NCI-H187 (cell line): ENCODE results near the gene ARL15.

Experiments
- DNase-seq, 2 experiments: peaks; one replicate each; lab custom pipeline; 2025; lab: John Stamatoyannopoulos, UW

ARL15 gene

DNA sequence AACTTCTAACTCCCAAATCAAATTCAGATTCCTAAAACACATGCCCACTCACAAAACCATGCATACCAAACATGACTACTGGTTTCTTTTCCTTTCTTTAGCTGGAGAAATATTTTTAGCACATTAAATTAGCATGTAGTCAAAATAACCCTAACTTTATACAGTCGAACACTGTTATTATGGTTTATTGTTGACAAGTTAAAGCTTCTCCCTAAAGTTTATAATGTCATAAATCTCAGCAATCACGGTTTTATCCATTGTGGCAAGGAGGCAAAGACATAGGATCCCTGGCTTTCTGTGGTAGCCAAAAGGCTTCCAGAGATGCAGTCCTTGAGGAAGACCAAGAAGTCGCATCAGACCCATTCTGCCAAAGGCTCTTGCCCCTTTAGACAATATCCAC, 27.5 kb downstream of the ARL15 start:
- DNase-seq: no peak

DNA sequence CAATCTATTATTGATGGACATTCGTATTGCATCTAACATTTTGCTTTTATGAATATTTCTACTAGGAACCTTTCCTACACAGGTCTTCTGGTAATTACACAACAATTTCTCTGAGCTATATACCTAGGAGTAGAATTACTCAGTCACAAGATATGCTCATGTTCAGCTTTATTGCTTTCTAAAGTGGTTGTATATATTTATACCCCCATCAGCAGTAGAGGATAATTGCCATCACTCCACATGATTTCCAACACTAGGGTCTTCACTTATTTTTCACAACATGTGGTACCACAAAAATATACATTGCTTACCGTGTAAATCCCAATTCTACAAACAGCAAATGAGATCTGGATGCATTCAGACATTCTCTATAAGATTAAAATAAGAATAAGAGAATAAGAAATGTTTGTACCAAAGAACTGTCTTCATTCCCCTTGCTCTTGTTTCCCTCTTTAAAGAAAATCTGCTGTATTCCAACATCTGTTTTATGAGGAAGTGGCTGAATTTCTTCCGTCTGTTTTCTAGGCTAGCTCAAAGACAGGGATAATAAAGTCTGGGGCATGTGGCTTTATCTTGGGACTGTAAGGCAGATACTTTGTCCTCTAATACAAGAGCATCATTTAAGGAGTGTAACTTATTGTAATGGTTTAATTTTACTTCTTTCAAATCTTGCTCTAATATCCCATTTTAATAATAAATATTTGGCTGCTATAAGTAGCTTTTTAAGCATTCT, 28.2 kb downstream of the ARL15 start:
- DNase-seq: no peak

DNA sequence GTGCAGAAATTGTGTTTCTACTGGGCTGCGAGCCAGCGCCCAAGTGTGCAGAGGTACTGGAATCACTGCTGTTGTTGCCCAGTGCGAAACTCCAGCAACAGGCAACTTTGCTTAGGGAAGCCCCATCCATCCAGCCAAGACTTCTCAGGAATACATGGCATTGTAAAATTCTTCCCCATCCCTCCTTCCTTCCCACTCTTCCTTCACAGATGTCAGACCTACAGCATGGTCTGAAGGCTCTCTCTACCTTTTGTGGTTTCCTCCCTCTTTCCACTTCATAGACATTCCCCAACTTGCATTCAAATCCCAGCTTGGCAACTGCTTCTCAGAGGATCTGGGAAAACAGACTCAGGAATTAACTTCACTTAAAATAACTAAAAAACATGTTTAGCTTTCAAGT, 30.4 kb downstream of the ARL15 start:
- DNase-seq: no peak

DNA sequence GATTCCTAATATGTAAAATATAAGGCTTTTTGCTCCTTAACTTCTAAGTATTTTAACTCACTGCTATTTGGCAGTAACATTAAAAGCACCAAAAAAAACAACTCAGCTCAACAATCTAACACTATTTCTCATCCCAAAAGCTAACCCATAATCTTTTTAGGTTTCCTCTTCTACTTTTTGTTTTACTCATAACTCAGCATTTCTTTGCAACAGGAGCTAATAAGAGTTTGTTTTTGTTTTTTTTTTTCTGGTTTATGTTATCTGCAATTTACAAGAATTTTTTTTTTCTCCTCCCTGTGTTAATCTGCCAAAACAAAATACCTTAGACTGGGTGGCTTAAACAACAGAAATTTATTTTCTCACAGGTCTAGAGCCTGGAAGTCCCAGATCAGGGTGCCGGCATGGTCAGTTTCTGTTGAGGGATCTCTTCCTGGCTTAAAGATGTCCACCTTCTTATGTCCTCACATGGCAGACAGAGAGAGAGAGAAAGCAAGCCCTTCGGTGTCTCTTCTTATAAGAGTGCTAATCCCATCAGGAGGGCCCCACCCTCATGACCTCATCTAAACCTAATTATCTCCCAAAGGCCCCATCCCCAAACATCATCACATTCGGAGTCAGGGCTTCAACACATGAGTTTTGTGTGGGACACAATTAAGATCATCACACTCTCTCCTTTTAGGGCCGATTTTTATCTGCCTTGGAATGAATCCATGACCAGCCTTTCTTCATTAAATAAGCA, 31.2 kb downstream of the ARL15 start:
- no peak for DNase-seq

DNA sequence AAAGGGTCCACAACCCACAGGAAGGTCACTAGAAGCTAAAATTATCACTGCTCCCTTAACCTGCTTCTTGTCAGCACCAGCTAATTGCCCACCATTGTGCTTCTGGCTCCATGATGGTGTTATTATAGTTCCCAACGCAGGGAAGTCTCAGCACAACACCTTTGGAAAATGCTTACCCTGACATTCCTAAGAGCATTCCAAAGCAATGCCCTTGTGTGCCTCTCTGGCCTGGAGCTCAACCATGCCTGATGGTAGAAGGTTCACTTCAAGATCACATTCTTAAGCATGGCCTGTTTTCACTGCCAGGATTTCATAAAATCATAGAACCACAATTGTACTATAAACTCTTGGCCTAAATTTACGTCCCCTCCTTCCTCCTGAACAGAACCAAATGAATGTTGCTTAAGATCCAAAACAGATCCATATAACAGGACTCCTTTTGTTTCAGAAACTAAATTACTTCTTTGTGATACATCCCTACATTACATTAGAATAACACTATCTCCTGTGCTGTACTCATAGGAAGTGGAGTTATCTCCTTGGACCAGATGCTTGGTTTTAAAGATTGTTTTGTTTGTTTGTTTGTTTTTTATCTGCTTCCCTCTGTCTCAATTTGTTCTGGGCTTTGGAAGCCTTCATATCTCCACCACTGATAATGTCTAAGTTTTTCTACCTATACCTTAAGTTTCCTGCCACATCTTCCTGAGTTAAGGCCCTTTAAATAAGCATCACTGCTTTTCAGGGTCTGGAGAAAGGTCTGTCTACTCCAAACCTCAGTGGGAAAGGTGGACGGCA, 32.1 kb downstream of the ARL15 start:
- no peak for DNase-seq

DNA sequence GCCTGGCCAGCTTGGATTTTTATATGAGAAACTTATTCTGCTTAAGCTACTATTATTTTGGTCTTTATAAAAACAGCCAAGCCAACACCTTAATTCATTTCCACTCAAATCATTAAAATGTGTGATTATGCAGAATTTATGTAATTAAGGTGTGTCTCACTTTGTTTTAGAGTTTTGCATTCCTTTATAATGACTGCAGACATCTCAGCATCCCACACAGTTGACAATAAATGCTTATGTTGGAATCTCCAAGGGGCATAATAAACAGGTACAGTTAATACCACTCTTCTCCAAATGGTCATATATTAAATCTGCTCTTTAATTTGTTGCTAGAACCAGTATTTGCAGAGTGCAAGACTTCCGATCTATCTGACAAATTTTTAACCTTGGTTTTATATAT, 34.3 kb downstream of the ARL15 start:
- no peak for DNase-seq

DNA sequence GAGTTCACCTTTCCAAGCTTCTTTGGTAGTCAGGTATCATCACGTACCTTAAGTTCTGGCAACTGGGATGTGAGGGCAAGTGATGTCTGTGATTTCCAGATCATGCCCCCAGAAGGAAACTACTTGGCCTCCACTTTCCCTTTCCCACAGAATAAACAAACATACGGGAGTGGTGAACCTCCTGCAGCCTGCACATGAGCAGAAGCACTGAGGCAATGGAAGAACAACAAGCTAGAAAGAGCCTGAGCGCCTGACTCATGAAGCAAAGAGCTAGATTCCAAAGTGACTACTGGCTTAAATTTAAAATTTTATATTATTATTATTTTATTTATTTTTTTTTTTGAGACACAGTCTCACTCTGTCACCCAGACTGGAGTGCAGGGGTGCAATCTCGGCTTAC, 35.0 kb downstream of the ARL15 start:
- no peak for DNase-seq

DNA sequence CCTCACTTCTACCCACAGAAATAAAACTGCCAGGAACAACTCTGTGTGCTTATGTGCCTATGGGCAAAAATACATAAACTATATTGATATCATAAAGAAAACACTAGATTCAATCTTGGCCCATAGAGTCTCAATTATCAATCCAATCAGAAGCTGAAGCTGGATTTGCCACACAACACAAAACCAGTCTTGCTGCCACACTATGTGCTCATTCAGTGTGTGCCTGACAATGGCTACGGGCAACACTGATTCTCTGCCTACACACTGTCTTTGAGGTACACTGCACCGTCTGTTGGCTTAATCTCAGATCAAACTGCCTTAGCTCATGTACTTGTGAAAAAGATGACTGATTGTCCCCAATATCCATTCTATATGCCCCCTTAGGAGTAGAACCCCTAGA, 35.4 kb downstream of the ARL15 start:
- no peak for DNase-seq

DNA sequence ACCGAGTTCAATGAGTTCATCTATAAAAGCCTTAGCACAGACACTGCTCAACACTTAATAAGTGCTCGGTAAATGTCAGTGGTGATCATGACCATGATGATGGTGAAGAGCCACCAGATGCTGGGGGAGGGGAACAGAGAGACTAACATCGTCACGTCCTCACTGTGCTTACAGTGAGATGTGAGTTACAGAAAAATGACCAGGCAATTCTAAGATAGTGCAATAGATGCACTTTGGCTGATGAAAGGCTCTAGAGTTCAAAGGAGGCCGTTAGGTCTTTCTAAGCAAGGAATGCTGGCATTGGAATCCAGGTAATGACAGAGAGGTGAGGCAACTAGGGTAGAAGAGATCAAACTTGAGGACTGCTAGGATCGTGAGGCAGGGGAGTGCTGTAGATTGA, 36.7 kb downstream of the ARL15 start:
- DNase-seq: no peak

DNA sequence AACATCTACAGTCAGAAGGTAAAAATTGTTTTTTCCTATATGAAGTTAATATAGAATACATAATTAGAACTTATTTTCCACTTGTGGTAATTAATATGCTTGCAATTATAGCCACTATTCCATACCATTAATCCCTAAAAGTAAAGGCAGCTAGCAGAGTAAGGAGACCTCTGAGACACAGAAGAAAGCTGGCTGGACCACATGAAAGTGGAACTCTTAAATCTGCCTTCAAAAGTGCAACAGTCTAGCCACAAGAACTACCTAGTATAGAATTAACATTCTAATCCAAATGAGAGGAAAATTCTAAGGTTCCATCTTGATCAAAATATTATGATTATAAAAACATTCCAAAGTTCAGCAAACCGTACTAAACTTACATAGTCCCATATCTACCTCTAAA, 37.6 kb downstream of the ARL15 start:
- DNase-seq: no peak

DNA sequence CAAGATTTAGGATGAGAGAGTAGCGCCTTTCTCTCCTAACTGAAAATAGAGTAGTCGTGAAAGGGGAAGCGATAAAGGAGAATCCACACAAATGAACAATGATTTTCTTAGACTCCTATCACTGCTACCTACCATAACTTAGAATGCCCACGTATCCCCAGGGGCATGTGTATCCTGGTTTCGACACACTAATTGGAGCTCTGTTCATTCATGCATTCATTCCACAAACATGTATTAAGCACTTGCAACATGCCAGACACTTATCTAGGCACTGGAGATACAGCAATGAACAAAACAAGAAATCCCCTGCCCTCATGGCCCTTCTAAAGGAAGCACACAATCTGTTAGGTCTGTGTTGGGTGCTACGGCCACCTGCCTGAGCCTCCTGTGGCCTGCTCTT, 40.0 kb downstream of the ARL15 start:
- DNase-seq: no peak

DNA sequence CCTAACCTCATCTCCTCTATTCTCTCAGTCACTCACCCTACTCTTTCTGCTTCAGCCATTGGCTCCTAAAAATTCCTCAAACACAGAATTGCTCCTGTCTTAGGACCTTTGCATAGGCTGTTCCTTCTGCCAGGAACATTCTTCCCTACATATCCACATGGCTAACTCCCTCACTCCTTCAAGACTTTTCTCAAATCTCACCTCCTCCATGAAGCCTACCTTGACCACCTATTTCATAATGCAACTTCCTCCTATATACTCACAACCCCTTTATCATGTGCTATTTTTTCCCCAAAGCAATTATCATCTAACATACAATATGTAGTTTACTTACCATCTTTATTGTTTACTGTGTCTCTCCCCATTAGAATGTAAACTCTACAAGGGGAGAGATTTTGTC, 45.8 kb downstream of the ARL15 start:
- DNase-seq: no peak

DNA sequence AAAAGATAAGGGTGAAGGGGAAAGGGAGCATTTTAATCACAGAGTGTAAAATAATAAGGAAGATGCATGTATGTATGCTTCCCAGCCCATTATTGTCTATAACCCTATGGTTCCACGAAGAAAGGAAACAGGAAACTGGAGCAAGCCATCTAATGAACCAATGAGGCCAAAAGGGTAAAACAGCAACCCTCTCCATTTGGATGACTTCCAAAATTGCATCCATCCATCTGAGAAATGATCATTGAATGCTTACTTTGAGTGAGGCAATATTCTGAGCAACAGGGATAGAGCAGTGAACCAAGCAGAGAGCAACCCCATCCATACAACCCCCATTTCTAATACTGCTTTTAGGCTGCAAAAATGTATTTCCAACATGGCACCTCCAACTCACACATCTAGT, 46.9 kb downstream of the ARL15 start:
- DNase-seq: no peak

DNA sequence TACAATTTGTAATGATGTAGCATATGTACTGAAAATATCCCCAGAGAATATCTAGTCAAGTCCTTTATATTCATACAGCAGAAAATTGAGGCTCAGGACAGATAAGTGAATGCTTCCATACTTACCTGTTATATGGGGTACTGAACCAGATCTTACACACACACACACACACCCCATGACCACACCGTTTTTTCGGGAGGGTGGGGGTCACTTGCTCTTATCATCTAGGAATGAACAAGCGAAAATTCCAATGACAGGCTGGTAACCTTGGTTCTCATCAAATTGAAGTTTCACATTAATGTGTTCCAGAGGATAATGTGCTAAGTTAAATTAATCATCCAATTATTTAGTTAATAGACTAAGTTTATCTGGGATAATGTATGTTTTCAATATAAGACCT, 48.8 kb downstream of the ARL15 start:
- no peak for DNase-seq

DNA sequence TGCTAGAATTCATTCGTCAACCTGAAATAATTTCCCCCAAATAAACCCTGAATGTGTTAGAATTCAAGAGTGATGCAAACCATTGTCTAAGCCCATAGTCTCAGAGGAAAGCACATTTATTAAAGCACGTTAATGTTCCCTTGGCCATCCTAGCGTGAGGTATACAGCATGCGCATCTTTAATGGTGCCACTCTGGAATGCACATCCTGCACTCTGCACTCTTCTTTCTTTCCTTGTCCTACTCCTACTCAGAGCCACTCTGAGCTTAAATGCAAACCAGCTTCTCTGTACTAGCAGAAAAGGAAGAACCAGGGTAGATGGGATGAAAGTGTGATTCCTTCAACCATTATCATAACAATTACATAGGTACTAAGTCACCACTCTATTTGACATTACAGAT, 50.4 kb downstream of the ARL15 start:
- no peak for DNase-seq

DNA sequence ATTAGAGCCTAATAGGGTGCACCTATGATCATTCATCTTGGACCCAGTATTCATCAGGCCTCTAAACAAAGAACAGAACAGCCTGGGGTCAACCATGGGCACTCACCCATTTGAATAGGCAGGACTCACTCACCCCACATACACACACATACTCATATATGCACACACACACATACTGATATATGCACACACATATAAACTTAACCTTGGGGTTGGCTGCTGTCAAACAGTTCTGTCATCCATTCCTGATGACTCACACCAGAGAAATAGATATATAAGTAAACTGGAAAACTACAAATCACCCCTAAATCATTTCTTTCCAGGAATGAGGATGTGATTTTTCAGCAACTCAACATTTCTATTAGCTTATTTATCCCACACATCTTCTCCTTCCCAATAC, 51.3 kb downstream of the ARL15 start:
- no peak for DNase-seq

DNA sequence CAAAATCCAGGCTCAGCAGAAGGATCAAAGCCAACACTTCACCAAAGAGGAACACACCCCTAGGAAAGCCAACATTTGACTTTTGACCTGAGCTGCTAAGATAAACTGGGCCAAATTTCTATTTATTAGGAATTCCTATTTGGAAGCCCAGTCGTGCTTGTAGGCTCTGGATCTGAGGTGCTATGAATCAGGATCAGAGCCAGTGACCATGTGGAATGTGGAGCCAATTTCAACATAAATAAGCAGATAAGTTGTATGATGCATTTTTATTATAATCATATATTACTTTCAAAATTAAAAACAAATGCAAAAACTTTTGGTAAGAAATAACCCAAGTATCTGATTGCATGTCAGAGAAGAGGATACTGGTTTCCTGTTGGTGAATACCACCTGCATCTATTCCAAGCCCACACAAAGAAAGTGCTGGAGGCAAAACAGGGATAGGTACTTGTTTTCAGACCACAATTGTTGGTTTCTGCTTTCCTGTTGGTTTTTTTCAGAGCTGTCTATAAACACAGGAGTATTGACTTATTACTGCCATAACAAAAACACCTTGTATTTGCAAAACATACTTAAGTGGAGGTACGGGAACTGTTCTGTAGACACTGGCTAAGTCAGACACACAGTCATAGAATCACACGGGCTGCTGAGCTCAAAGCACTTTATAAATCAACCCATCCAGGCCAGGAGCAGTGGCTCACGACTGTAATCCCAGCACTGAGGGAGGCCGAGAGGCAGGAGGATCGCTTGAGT, 52.8 kb downstream of the ARL15 start:
- no peak for DNase-seq

DNA sequence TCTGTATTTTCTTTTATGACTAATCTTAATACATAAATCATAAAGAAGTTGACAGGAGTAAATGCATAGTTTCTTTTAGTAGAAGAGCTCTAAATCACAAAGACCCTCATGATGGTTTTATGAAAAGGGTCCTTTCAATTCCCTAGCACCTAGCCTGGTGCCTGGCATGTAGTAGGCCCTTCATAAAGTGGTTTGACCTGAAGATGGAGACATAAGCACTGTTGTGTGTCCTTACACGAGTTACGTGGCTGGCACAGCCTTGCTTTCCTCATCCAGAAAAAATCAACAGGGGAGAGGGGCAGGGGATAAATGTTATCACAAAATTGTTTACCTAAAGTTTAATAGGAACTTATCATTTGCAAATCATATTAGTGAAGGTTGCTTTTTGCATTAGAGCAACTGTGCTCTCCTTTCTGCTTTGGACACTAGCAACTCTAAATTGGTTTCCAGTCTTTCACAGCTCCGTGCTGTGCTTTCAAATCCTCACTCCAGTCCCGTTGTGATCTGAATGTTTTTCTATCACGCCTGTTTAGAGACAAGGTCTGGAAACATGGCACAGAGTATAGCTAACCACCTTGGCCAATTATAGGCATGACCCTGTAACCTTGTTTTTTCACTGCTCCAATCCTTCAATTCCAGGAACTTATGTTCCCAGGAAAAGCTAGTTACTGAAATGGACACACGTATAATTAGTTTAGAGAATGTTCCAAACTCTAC, 55.7 kb downstream of the ARL15 start:
- no peak for DNase-seq

DNA sequence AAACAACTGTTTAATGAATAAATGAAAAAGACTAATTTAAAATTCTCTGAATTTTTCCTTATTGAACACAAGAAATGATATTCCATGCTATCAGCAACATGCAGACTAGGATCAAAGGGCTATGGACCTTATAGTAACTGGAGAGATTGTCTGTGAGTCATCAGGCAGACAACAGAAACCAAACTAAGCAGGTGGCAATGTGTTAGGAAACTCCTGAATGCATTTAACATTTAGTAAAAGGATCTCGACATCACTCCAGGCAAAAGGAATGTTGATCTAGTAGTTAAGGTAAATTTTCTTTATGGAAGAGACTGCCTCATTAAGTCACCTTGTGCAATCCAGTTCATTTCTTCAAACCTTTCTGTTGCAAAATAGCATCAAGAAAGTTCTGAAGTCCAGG, 58.4 kb downstream of the ARL15 start:
- DNase-seq: no peak

DNA sequence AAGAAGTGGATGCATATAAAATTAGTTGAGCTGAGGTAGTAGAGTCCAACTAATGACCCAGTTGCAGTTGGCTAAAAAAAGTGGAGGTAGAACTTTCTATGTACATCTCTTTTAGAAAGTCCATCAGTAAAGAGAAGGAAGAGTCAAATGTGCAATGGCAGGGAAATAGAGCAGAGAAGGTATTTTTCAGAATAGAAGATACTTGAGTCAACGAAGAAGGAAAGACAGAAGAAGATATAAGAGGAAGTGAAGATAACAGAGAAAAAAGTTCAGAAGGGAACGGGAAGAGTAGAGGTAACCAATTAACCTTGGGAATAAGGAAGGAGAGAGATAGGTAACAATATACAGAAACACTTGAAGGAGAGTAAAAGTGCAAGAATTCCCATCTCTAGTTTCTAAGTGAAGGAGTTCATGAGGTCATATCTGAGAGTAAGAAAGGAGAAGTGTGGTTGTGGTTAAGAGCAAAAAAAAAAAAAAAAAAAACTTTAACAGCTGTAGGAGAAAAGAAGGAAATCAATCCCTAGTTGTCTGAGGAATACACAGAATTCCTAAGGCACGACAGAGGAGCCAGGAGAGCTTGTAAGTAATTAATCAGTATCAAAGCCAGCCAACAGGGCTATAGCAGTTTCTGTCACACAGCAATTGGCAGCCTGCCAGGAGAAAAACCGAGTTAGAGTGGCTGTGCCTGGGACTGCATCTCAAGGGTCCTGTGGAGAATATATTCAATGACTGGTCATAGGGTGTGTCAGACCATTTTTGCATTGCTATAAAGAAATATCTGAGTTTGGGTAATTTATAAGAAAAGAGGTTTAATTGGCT, 61.0 kb downstream of the ARL15 start:
- DNase-seq: peak; percentile 36 to 67

DNA sequence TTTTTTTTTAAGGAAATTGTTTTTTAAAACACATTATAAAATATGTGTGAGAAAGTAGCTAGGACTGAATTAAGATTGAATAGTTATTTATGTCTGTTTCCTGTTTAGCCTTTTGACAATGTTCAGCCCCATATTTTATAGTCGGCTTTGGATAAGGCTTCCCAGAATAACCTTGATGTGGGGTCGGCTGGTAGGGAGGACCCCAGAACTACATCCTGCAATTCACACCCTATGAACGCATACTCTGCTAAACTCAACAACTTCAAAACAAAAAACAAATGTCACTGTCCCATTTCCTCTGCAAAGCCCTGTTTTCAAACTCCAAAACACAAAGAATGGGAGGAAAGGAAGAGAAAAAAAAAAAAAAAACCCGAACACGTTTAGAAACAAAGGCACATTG, 63.1 kb downstream of the ARL15 start:
- no peak for DNase-seq
